A549 (cell line): Measurements from ENCODE around the gene PRDM1.

Experiments used
- CBX2 ChIP-seq: fragments of 200-600 bp; sonication (generic); IDR thresholded peaks from 2 replicates; pipeline ENCODE4 v1.6.1; 2016; ENCODE audit warnings: low read depth, mild to moderate bottlenecking, borderline replicate concordance
- CTCF ChIP-seq: fragments of >200 bp; sonication (Bioruptor Twin); formaldehyde crosslinking; IDR thresholded peaks from 3 replicates; pipeline ENCODE4 v1.5.1; 2016
- EHMT2 ChIP-seq: fragments of 200-600 bp; sonication (generic); IDR thresholded peaks from 2 replicates; pipeline ENCODE4 v1.6.1; 2016; ENCODE audit warnings: antibody characterized with exemption, low read depth, mild to moderate bottlenecking, moderate library complexity
- ELK1 ChIP-seq: fragments of 150-350 bp; IDR thresholded peaks from 2 replicates; pipeline ENCODE4 v1.6.1; 2014; ENCODE audit warnings: low read depth, mild to moderate bottlenecking, low read length
- ESRRA ChIP-seq: fragments of 150-350 bp; IDR thresholded peaks from 2 replicates; pipeline ENCODE4 v1.6.1; 2014; ENCODE audit warnings: mild to moderate bottlenecking, low read length, borderline replicate concordance
- HDAC2 ChIP-seq: fragments of 200-600 bp; sonication (generic); IDR thresholded peaks from 2 replicates; pipeline ENCODE4 v1.6.1; 2016
- HMGXB4 ChIP-seq: fragments of 250-450 bp; sonication (Bioruptor Pico); IDR thresholded peaks from 2 replicates; pipeline ENCODE4 v1.5.0; 2021; ENCODE audit warnings: mild to moderate bottlenecking, moderate library complexity, borderline replicate concordance
- KDM1A ChIP-seq: fragments of 200-600 bp; sonication (generic); IDR thresholded peaks from 2 replicates; pipeline ENCODE4 v1.6.1; 2016; ENCODE audit warnings: low read depth, mild to moderate bottlenecking
- MAFK ChIP-seq: fragments of 450-650 bp; IDR thresholded peaks from 2 replicates; pipeline ENCODE4 v1.6.1; 2014; ENCODE audit not compliant: partially characterized antibody
- RAD21 ChIP-seq, 2 experiments: fragments of >200 bp in 1 of 2; sonication (Bioruptor Twin) in 1 of 2; formaldehyde crosslinking in 1 of 2; IDR thresholded peaks in 1 of 2; conservative IDR thresholded peaks in 1 of 2; 2 replicates in 1 of 2; 3 replicates in 1 of 2; pipeline ENCODE4 v1.6.1; 2012 to 2018; ENCODE audit warnings: inconsistent platforms in 1 of 2
- RCOR1 ChIP-seq: fragments of 150-350 bp; IDR thresholded peaks from 2 replicates; pipeline ENCODE4 v1.6.1; 2014; ENCODE audit warnings: antibody characterized with exemption, low read length, low read depth
- TF ChIP-seq, protein P1 (sequence below): fragments of 200-600 bp; sonication (generic); IDR thresholded peaks from 2 replicates; pipeline ENCODE4 v1.6.1; 2016; ENCODE audit warnings: antibody characterized with exemption, mild to moderate bottlenecking, moderate library complexity

DNA sequence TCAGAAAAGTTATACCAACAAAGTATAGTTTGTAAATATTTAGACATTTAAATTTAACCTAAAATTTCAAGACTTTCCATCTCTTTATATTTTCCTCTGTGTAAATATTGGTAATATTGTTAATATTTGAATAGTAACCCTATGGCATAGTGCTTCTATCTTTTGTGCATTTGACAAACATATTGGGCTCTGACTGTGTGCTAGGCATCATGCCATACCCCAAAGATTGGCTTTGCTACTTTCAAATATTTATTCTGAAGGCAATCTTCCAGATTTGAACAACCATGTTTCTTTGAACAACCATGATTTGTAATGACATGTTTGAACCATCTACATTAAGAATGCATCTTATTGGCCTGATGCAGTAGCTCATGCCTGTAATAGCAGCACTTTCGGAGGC is 15.5 kb upstream of the PRDM1 start:
- TF ChIP-seq CTCF = no peak
- TF ChIP-seq, protein P1, sequence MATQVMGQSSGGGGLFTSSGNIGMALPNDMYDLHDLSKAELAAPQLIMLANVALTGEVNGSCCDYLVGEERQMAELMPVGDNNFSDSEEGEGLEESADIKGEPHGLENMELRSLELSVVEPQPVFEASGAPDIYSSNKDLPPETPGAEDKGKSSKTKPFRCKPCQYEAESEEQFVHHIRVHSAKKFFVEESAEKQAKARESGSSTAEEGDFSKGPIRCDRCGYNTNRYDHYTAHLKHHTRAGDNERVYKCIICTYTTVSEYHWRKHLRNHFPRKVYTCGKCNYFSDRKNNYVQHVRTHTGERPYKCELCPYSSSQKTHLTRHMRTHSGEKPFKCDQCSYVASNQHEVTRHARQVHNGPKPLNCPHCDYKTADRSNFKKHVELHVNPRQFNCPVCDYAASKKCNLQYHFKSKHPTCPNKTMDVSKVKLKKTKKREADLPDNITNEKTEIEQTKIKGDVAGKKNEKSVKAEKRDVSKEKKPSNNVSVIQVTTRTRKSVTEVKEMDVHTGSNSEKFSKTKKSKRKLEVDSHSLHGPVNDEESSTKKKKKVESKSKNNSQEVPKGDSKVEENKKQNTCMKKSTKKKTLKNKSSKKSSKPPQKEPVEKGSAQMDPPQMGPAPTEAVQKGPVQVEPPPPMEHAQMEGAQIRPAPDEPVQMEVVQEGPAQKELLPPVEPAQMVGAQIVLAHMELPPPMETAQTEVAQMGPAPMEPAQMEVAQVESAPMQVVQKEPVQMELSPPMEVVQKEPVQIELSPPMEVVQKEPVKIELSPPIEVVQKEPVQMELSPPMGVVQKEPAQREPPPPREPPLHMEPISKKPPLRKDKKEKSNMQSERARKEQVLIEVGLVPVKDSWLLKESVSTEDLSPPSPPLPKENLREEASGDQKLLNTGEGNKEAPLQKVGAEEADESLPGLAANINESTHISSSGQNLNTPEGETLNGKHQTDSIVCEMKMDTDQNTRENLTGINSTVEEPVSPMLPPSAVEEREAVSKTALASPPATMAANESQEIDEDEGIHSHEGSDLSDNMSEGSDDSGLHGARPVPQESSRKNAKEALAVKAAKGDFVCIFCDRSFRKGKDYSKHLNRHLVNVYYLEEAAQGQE = no peak
- no peak for TF ChIP-seq ELK1
- TF ChIP-seq KDM1A = no peak
- TF ChIP-seq RCOR1 = no peak
- no peak for TF ChIP-seq ESRRA
- TF ChIP-seq HDAC2 = no peak
- no peak for TF ChIP-seq HMGXB4 (CRISPR knock-in tag)
- TF ChIP-seq EHMT2 = no peak
- TF ChIP-seq RAD21 (conservative IDR thresholded peaks at IDR 0.05 in 1 of 2, IDR thresholded peaks at IDR 0.05 in 1 of 2) = no peak
- TF ChIP-seq CBX2 = no peak
- no peak for TF ChIP-seq MAFK
